Progenitor cell of endocrine pancreas (in vitro differentiated cells): ENCODE data around the gene SLC12A4. TPM values are rescaled to one million over a fixed set of nuclear protein-coding genes. Genes with fewer than 3 reads are reported as not detected.
"Not testable (repeated sequence)": the region's sequence is repeated elsewhere in the genome, so short reads cannot be mapped to it uniquely, and the experiment has no call there.

Experiments
- DNase-seq: peaks from one replicate; pipeline ENCODE4 v3.0.0; 2021; ENCODE audit warnings: low spot score; ENCODE audit not compliant: unreplicated experiment
- H3K27ac Mint-ChIP-seq: 2 replicates; pipeline ENCODE4 v1.8.0; 2021; ENCODE audit warnings: mild to moderate bottlenecking, moderate library complexity, mixed read lengths
- H3K27me3 Mint-ChIP-seq: 2 replicates; pipeline ENCODE4 v1.8.0; 2021; ENCODE audit warnings: mixed read lengths
- H3K36me3 Mint-ChIP-seq: 2 replicates; pipeline ENCODE4 v1.8.0; 2022; ENCODE audit warnings: mixed read lengths; ENCODE audit not compliant: insufficient read depth
- H3K4me1 Mint-ChIP-seq: 2 replicates; pipeline ENCODE4 v1.8.0; 2021; ENCODE audit warnings: low read depth, mixed read lengths
- H3K4me3 Mint-ChIP-seq: 2 replicates; pipeline ENCODE4 v1.8.0; 2021; ENCODE audit warnings: low read depth, mild to moderate bottlenecking, moderate library complexity, mixed read lengths
- H3K9me3 Mint-ChIP-seq: 2 replicates; pipeline ENCODE4 v1.8.0; 2021; ENCODE audit warnings: low read depth, mixed read lengths
- total RNA-seq: library from RNA; stranded (reverse); gene quantifications from 2 replicates; pipeline ENCODE4 v1.2.1, GENCODE V29; 2021
- TF ChIP-seq, protein P1 (sequence below): fragments of 200-600 bp; sonication (generic); IDR thresholded peaks from one replicate; pipeline ENCODE4 v1.5.0; 2021; ENCODE audit warnings: antibody characterized with exemption, mild to moderate bottlenecking; ENCODE audit not compliant: unreplicated experiment

The SLC12A4 gene
- total RNA-seq, 1 donor from 2014 or later, result 74.3 TPM

DNA sequence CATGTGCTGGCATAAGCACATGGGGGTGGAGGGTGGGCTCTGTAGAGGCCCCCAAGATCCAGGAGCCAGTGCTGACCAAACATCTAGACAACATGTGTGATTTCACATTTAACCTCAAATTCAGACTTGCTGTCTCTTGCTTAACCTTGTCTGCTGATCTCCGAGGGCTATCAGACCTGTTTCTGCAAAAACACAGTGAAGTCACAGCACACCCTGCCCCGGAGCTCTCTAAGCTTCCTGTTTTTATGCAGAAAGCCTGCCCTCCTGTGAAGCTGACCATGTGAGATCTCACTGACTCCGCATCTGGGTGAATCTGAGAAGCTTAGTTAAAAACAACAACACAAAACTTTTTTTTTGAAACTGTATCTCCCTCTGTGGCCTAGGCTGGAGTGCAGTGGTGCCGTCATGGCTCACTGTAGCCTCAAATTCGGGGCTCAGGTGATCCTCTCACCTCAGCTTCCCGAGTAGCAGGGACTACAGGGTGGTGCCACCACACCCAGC, 37.4 kb upstream of the SLC12A4 start:
- H3K9me3 Mint-ChIP-seq, result no peaks in the 10 kb centered on the region
- DNase-seq, result no peak
- H3K4me3 Mint-ChIP-seq, result no peak overlapping the region
- TF ChIP-seq, protein P1, sequence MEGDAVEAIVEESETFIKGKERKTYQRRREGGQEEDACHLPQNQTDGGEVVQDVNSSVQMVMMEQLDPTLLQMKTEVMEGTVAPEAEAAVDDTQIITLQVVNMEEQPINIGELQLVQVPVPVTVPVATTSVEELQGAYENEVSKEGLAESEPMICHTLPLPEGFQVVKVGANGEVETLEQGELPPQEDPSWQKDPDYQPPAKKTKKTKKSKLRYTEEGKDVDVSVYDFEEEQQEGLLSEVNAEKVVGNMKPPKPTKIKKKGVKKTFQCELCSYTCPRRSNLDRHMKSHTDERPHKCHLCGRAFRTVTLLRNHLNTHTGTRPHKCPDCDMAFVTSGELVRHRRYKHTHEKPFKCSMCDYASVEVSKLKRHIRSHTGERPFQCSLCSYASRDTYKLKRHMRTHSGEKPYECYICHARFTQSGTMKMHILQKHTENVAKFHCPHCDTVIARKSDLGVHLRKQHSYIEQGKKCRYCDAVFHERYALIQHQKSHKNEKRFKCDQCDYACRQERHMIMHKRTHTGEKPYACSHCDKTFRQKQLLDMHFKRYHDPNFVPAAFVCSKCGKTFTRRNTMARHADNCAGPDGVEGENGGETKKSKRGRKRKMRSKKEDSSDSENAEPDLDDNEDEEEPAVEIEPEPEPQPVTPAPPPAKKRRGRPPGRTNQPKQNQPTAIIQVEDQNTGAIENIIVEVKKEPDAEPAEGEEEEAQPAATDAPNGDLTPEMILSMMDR, result no peak
- no peaks in the 10 kb centered on the region for H3K4me1 Mint-ChIP-seq
- peaks cover 3% of the 10 kb centered on the region for H3K27me3 Mint-ChIP-seq
- H3K27ac Mint-ChIP-seq, result no peak overlapping the region
- no peaks in the 10 kb centered on the region for H3K36me3 Mint-ChIP-seq

DNA sequence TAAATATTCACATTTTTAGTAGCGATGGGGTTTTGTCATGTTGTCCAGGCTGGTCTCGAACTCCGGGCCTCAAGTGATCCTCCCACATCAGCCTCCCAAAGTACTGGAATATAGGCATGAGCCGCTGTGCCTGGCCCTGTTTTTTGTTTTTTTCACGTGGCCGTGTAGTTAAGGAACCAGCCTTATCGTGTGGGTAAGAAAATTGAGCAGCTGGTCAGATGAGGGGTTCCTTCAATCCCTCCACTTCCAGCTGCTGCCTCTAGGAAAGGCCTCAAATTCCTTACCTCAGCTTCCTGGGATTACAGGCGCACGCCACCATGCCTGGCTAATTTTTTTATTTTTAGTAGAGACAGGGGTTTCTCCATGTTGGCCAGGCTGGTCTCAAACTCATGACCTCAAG, 36.8 kb upstream of the SLC12A4 start:
- TF ChIP-seq, protein P1, result no peak
- DNase-seq, result no peak
- H3K4me3 Mint-ChIP-seq, result no peak overlapping the region
- H3K4me1 Mint-ChIP-seq, result no peaks in the 10 kb centered on the region
- no peaks in the 10 kb centered on the region for H3K9me3 Mint-ChIP-seq
- H3K27me3 Mint-ChIP-seq, result no peaks in the 10 kb centered on the region
- H3K36me3 Mint-ChIP-seq, result no peaks in the 10 kb centered on the region
- no peak overlapping the region for H3K27ac Mint-ChIP-seq

DNA sequence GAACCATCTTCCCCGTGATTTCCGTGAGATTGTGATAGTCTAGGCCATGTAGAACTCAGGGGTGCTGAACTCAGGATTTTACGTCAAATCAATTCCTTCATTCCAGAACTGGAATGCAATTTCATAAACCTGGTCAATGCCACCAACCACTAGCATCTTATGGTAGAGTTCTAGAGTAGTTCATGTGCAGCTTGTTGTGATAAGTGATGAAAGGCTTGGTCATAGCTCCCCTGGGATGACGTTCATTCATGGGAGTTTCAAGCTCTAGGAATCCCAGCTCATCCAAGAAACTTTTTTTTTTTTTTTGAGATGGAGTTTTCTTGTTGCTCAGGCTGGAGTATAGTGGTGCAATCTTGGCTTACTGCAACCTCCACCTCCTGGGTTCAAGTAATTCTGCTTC, 34.6 kb upstream of the SLC12A4 start:
- TF ChIP-seq, protein P1, result no peak
- Mint-ChIP-seq H3K4me3 (no peak overlapping the region), H3K27ac (no peak overlapping the region), H3K4me1 (no peaks in the 10 kb centered on the region), H3K9me3 (no peaks in the 10 kb centered on the region), H3K27me3 (no peaks in the 10 kb centered on the region), H3K36me3 (no peaks in the 10 kb centered on the region)
- no peak for DNase-seq

DNA sequence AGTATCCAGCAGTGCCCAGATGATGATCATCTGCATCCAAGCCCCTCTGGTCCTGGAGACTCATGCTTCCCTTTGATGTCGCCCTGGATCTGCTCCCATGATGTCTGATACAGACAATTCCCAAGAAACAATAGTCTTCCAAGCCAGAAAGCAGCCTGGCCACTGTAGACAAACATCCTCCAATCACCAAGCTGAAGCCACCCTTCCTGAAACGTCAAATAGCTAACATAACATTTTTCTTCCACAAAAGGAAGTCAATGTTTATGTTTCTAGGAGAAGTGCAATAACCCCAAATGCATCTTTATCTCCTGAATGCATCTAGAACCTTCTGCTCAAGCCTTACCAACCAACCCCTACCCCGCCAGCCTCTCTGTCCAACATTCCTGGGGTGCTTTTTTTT, 32.0 kb upstream of the SLC12A4 start:
- Mint-ChIP-seq H3K4me3 (no peak overlapping the region), H3K4me1 (no peaks in the 10 kb centered on the region), H3K9me3 (no peaks in the 10 kb centered on the region), H3K27ac (no peak overlapping the region), H3K27me3 (no peaks in the 10 kb centered on the region), H3K36me3 (no peaks in the 10 kb centered on the region)
- DNase-seq, result no peak
- TF ChIP-seq, protein P1, result no peak

DNA sequence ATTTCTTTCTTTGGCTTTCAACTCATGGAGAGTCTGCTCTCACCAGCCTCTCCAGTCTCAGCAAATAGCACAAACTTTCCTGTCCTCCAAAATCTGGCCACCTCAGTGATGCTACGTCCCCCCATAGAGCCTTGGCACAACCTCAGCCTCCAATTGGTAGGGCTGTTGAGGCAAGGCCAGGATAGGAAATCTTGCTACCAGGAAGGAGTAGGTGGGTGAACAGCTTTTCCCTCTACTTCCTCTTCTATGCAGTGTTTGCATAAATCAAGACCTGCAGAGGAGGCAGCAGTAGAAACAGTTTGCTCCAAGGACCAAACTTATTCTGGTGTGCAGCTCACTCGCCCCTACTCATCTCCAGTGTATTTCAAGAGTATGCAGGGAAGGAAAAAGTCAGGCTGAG, 31.5 kb upstream of the SLC12A4 start:
- Mint-ChIP-seq H3K9me3 (no peaks in the 10 kb centered on the region), H3K27me3 (no peaks in the 10 kb centered on the region), H3K4me3 (no peak overlapping the region), H3K36me3 (no peaks in the 10 kb centered on the region), H3K4me1 (no peaks in the 10 kb centered on the region), H3K27ac (no peak overlapping the region)
- no peak for DNase-seq
- TF ChIP-seq, protein P1, result no peak

DNA sequence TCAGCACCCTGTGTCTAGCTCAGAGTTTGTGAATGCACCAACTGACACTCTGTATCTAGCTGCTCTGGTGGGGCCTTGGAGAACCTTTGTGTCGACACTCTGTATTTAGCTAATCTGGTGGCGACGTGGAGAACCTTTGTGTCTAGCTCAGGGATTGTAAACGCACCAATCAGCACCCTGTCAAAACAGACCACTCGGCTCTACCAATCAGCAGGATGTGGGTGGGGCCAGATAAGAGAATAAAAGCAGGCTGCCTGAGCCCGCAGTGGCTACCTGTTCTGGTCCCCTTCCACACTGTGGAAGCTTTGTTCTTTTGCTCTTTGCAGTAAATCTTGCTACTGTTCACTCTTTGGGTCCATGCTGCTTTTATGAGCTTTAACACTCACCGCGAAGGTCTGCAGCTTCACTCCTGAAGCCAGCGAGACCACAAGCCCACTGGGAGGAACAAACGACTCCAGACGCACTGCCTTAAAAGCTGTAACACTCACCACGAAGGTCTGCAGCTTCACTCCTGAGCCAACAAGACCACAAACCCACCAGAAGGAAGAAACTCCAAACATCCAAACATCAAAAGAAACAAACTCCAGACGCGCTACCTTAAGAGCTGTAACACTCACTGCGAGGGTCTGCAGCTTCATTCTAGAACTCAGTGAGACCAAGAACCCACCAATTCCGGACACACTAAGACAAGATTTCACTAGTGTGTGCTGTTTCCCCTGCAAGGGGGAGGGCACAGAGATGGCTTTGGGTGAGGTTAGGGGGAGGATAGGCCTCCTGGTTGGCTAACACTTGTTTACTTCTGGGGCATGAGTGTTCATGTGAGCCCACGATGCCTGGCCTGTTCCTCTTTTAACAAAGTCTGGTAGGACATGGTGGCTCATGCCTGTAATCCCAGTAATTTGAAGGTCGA, 30.6 kb upstream of the SLC12A4 start, which contains the start of gene DPEP2:
DPEP2 (minus strand) TSS at position 706 of the 910 bp plus-strand sequence. CDS start 6,272 bp downstream, outside the sequence.
- H3K27ac Mint-ChIP-seq, H3K36me3 Mint-ChIP-seq, DNase-seq, H3K4me3 Mint-ChIP-seq, H3K9me3 Mint-ChIP-seq, H3K4me1 Mint-ChIP-seq, H3K27me3 Mint-ChIP-seq: not testable (repeated sequence)

DNA sequence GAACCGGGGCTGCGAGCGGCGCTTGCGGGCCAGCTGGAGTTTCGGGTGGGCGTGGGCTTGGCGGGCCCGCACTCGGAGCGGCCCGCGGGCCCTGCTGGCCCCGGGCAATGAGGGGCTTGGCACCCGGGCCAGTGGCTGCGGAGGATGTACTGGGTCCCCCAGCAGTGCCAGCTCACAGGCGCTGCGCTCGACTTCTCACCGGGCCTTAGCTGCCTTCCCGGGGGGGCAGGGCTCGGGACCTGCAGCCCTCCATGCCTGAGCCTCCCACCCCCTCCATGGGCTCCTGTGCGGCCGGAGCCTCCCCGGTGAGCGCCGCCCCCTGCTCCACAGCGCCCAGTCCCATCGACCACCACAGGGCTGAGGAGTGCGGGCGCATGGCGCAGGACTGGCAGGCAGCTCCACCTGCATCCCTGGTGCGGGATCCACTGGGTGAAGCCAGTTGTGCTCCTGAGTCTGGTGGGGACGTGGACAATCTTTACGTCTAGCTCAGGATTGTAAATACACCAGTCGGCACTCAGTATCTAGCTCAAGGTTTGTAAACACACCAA, 29.9 kb upstream of the SLC12A4 start:
- H3K4me3 Mint-ChIP-seq, H3K36me3 Mint-ChIP-seq, H3K4me1 Mint-ChIP-seq, H3K9me3 Mint-ChIP-seq, H3K27me3 Mint-ChIP-seq, DNase-seq, H3K27ac Mint-ChIP-seq: not testable (repeated sequence)
